ENCODE results near the gene IRF9.

IRF9 gene

DNA sequence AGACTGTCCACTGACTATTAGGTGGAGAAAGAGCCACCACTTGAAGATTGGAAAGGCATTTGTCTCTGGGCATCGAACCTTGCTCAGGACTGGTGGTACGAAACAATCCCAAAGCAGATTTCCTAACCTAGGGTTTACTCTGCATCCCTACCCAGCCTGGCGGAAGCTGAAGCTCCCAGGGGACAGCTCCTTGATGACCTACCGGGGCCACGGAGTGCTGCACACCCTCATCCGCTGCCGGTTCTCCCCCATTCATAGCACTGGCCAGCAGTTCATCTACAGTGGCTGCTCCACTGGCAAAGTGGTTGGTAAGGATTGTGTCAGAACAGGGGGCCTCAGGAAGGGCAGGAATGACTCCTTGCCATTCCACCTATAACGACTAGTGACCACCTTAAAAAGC, 39.9 kb upstream of the IRF9 start:
- no peaks in the 10 kb centered on the region for H3K9me3 ChIP-seq (ENCODE audit: control insufficient read depth in 1 of 2, low read length in 2 of 2)
- H3K27ac ChIP-seq (ENCODE audit: low read depth, low read length) = no peak overlapping the region
- no peak overlapping the region for H3K9ac ChIP-seq (ENCODE audit: low read depth in 1 of 2, low read length in 2 of 2)
- peaks cover 9 to 12% of the 10 kb centered on the region in 2 donors for H3K4me1 ChIP-seq (ENCODE audit: control insufficient read depth in 1 of 2, insufficient read depth in 2 of 2, low read length in 2 of 2)
- peaks cover 57 to 72% of the 10 kb centered on the region in 2 donors for H3K36me3 ChIP-seq (ENCODE audit: control insufficient read depth in 1 of 2, insufficient read depth in 2 of 2, low read length in 2 of 2)
- no peaks in the 10 kb centered on the region for H3K27me3 ChIP-seq (ENCODE audit: control insufficient read depth in 1 of 2, insufficient read depth in 2 of 2, low read length in 2 of 2)
- H3K4me3 ChIP-seq (ENCODE audit: low read depth in 1 of 2, low read length in 2 of 2) = no peak overlapping the region

GRCh38 chr14:24122416-24122815, 38.6 kb upstream of the IRF9 start:
- Histone ChIP-seq H3K9me3 (ENCODE audit: control insufficient read depth in 1 of 2, low read length in 2 of 2) (no peaks in the 10 kb centered on the region), H3K27ac (ENCODE audit: low read depth, low read length) (no peak overlapping the region), H3K4me1 (ENCODE audit: control insufficient read depth in 1 of 2, insufficient read depth in 2 of 2, low read length in 2 of 2) (no peaks in the 10 kb centered on the region), H3K9ac (ENCODE audit: low read depth in 1 of 2, low read length in 2 of 2) (no peak overlapping the region), H3K27me3 (ENCODE audit: control insufficient read depth in 1 of 2, insufficient read depth in 2 of 2, low read length in 2 of 2) (no peaks in the 10 kb centered on the region), H3K36me3 (ENCODE audit: control insufficient read depth in 1 of 2, insufficient read depth in 2 of 2, low read length in 2 of 2) (peaks cover 57 to 65% of the 10 kb centered on the region in 2 donors), H3K4me3 (ENCODE audit: low read depth in 1 of 2, low read length in 2 of 2) (no peak overlapping the region)

DNA sequence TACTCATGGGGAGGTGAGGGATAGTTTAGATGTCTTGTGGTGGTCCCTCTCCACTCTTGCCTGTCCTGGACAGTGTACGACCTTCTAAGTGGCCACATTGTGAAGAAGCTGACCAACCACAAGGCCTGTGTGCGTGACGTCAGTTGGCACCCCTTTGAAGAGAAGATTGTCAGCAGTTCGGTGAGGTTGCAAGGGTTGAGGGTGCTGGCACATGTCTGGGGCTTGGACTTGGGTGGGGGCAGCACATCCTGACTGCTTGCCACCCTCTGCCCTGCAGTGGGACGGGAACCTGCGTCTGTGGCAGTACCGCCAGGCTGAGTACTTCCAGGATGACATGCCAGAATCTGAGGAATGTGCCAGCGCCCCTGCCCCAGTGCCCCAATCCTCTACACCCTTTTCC, 38.2 kb upstream of the IRF9 start:
- Histone ChIP-seq H3K36me3 (ENCODE audit: control insufficient read depth in 1 of 2, insufficient read depth in 2 of 2, low read length in 2 of 2) (peaks cover 55 to 60% of the 10 kb centered on the region in 2 donors), H3K27ac (ENCODE audit: low read depth, low read length) (no peak overlapping the region)

DNA sequence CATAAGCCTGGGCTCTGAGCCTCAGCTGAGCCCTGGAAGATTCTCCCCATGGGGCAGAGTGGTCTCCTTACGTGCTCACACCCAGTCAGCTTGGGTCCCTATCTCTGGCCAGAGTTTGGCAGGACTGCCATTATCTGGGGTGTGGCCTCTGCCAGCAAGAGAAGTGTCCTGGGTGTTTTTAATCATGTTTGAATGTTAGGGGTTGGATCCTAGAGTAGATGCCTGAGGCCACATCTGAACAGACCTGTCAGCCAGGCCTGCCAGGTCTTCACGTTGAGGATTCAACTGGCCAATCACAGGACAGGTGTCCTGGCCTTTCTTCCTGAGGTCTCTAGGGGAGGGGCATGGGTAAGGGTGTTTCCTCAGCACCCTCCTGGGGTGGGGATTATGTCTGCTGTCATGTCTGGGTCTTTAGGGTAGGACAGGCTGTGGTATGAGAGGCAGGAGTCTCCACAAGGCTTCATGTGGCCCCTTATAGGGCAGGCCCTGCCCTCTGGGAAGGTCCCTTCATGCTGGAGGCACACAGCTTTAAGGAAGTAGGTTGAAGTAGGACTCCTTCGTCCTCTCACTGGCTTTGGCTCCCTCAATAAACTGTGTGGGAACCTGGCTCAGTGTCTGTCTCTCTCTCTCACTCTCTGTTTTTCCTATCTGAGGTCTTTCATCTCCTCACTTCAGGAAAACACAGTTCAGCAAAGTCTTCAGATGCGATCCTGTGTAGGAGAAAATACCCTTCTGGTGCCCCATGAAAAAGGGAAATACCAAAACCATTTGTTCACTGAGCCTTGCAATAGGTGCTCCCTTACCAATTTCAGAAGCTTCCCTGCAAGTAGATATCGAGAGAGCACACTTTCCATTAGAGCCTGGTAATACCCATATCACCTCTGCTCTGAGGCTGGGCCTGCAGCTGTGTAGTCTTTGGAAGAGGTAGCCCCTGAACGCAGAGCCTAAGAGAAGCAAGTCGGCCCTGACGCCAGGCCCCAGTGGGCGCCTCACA, 37.3 kb upstream of the IRF9 start:
- no peak overlapping the region for H3K9ac ChIP-seq (ENCODE audit: low read depth in 1 of 2, low read length in 2 of 2)
- H3K4me3 ChIP-seq (ENCODE audit: low read depth in 1 of 2, low read length in 2 of 2) = no peak overlapping the region
- no peaks in the 10 kb centered on the region for H3K4me1 ChIP-seq (ENCODE audit: control insufficient read depth in 1 of 2, insufficient read depth in 2 of 2, low read length in 2 of 2)
- H3K36me3 ChIP-seq (ENCODE audit: control insufficient read depth in 1 of 2, insufficient read depth in 2 of 2, low read length in 2 of 2) = peaks cover 46 to 52% of the 10 kb centered on the region in 2 donors
- H3K27ac ChIP-seq (ENCODE audit: low read depth, low read length) = no peak overlapping the region
- H3K27me3 ChIP-seq (ENCODE audit: control insufficient read depth in 1 of 2, insufficient read depth in 2 of 2, low read length in 2 of 2) = no peaks in the 10 kb centered on the region
- H3K9me3 ChIP-seq (ENCODE audit: control insufficient read depth in 1 of 2, low read length in 2 of 2) = no peaks in the 10 kb centered on the region

More for the DNA sequence above, 38.2 kb upstream of the IRF9 start:
- Histone ChIP-seq H3K9me3 (ENCODE audit: control insufficient read depth in 1 of 2, low read length in 2 of 2) (no peaks in the 10 kb centered on the region), H3K9ac (ENCODE audit: low read depth in 1 of 2, low read length in 2 of 2) (no peak overlapping the region), H3K4me3 (ENCODE audit: low read depth in 1 of 2, low read length in 2 of 2) (no peak overlapping the region), H3K4me1 (ENCODE audit: control insufficient read depth in 1 of 2, insufficient read depth in 2 of 2, low read length in 2 of 2) (no peaks in the 10 kb centered on the region), H3K27me3 (ENCODE audit: control insufficient read depth in 1 of 2, insufficient read depth in 2 of 2, low read length in 2 of 2) (no peaks in the 10 kb centered on the region)

GRCh38 chr14:24126939-24127338, 34.1 kb upstream of the IRF9 start:
- H3K27ac ChIP-seq (ENCODE audit: low read depth, low read length) = no peak overlapping the region
- no peaks in the 10 kb centered on the region for H3K9me3 ChIP-seq (ENCODE audit: control insufficient read depth in 1 of 2, low read length in 2 of 2)
- no peak overlapping the region for H3K4me3 ChIP-seq (ENCODE audit: low read depth in 1 of 2, low read length in 2 of 2)
- peaks cover 0 to under 1% of the 10 kb centered on the region in 2 donors for H3K4me1 ChIP-seq (ENCODE audit: control insufficient read depth in 1 of 2, insufficient read depth in 2 of 2, low read length in 2 of 2)
- H3K27me3 ChIP-seq (ENCODE audit: control insufficient read depth in 1 of 2, insufficient read depth in 2 of 2, low read length in 2 of 2) = no peaks in the 10 kb centered on the region
- H3K9ac ChIP-seq (ENCODE audit: low read depth in 1 of 2, low read length in 2 of 2) = no peak overlapping the region
- H3K36me3 ChIP-seq (ENCODE audit: control insufficient read depth in 1 of 2, insufficient read depth in 2 of 2, low read length in 2 of 2) = peaks cover 20 to 24% of the 10 kb centered on the region in 2 donors

DNA sequence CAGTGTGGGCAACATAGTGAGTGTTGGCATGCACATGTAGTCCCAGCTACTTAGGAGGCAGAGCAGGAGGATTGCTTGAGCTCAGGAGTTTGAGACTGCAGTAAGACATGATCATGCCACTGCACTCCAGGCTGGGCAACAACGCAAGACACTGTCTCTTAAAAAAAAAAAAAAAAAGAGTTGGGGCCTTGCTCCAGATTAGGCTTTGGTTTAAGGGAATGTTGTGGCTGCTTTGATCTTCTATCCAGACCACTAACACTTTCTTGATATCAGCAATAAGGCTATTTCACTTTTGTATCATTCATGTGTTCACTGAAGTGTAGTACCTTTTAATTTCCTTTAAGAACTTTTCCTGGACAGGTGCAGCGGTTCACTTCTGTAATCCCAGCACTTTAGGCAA, 33.4 kb upstream of the IRF9 start:
- H3K4me1 ChIP-seq (ENCODE audit: control insufficient read depth in 1 of 2, insufficient read depth in 2 of 2, low read length in 2 of 2) = peaks cover 0 to 8% of the 10 kb centered on the region in 2 donors
- no peak overlapping the region for H3K9ac ChIP-seq (ENCODE audit: low read depth in 1 of 2, low read length in 2 of 2)
- H3K4me3 ChIP-seq (ENCODE audit: low read depth in 1 of 2, low read length in 2 of 2) = no peak overlapping the region
- no peaks in the 10 kb centered on the region for H3K27me3 ChIP-seq (ENCODE audit: control insufficient read depth in 1 of 2, insufficient read depth in 2 of 2, low read length in 2 of 2)
- H3K27ac ChIP-seq (ENCODE audit: low read depth, low read length) = no peak overlapping the region
- H3K9me3 ChIP-seq (ENCODE audit: control insufficient read depth in 1 of 2, low read length in 2 of 2) = no peaks in the 10 kb centered on the region
- H3K36me3 ChIP-seq (ENCODE audit: control insufficient read depth in 1 of 2, insufficient read depth in 2 of 2, low read length in 2 of 2) = peaks cover 16 to 19% of the 10 kb centered on the region in 2 donors

DNA sequence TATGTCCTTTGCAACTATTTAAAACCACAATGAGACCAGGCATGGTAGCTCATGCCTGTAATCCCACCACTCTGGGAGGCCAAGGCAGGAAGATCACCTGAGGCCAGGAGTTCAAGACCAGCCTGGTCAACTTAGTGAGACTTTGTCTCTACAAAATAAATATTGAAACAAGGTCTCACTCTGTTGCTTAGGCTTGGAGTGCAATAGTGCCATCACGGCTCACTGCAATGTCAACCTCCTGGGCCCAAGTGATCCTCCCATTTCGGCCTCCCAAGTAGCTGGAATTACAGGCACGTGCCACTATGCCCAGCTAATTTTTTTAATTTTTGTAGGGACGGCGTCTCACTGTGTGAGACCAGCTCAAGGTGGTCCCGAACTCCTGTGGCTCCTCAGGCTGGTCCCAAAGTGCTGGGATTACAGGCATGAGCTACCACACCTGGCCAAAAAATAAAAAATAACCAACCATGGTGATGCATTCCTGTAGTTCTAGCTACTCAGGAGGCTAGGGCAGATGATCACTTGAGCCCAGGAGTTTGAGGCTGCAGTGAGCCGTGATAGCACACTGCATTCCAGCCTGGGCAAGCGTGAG, 31.6 kb upstream of the IRF9 start:
- no peak overlapping the region for H3K27ac ChIP-seq (ENCODE audit: low read depth, low read length)
- no peak overlapping the region for H3K4me3 ChIP-seq (ENCODE audit: low read depth in 1 of 2, low read length in 2 of 2)
- no peaks in the 10 kb centered on the region for H3K27me3 ChIP-seq (ENCODE audit: control insufficient read depth in 1 of 2, insufficient read depth in 2 of 2, low read length in 2 of 2)
- peaks cover 0 to 11% of the 10 kb centered on the region in 2 donors for H3K4me1 ChIP-seq (ENCODE audit: control insufficient read depth in 1 of 2, insufficient read depth in 2 of 2, low read length in 2 of 2)
- H3K36me3 ChIP-seq (ENCODE audit: control insufficient read depth in 1 of 2, insufficient read depth in 2 of 2, low read length in 2 of 2) = peaks cover 0 to 1% of the 10 kb centered on the region in 2 donors
- no peaks in the 10 kb centered on the region for H3K9me3 ChIP-seq (ENCODE audit: control insufficient read depth in 1 of 2, low read length in 2 of 2)
- H3K9ac ChIP-seq (ENCODE audit: low read depth in 1 of 2, low read length in 2 of 2) = no peak overlapping the region

DNA sequence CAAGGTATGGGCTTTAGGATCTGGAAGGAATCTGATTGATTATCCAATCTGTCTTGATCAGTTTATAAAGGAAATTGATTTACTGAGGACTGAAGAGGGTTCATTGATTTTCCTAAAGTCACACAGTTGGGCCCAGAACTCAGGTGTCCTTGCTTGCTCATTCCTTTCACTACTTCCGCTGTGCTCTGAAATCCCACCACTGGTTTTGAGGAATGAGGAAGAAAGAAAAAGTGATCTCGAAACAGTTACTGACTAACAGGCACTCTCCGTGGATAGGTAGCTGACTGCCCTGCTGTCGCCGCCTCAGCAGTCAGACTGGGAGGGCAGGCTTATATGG, 30.7 kb upstream of the IRF9 start, which contains the start of gene FITM1:
Gene FITM1 (plus strand): TSS at position 280 of the 337 bp plus-strand sequence. CDS start 905 bp downstream, outside the sequence.
- peaks cover 4 to 16% of the 10 kb centered on the region in 2 donors for H3K4me1 ChIP-seq (ENCODE audit: control insufficient read depth in 1 of 2, insufficient read depth in 2 of 2, low read length in 2 of 2)
- H3K27ac ChIP-seq (ENCODE audit: low read depth, low read length) = no peak within 1 kb of the TSS
- H3K27me3 ChIP-seq (ENCODE audit: control insufficient read depth in 1 of 2, insufficient read depth in 2 of 2, low read length in 2 of 2) = no peaks in the 10 kb centered on the region
- H3K4me3 ChIP-seq (ENCODE audit: low read depth in 1 of 2, low read length in 2 of 2) = no peak within 1 kb of the TSS
- H3K9me3 ChIP-seq (ENCODE audit: control insufficient read depth in 1 of 2, low read length in 2 of 2) = no peaks in the 10 kb centered on the region
- no peaks in the 10 kb centered on the region for H3K36me3 ChIP-seq (ENCODE audit: control insufficient read depth in 1 of 2, insufficient read depth in 2 of 2, low read length in 2 of 2)
- no peak within 1 kb of the TSS for H3K9ac ChIP-seq (ENCODE audit: low read depth in 1 of 2, low read length in 2 of 2)

DNA sequence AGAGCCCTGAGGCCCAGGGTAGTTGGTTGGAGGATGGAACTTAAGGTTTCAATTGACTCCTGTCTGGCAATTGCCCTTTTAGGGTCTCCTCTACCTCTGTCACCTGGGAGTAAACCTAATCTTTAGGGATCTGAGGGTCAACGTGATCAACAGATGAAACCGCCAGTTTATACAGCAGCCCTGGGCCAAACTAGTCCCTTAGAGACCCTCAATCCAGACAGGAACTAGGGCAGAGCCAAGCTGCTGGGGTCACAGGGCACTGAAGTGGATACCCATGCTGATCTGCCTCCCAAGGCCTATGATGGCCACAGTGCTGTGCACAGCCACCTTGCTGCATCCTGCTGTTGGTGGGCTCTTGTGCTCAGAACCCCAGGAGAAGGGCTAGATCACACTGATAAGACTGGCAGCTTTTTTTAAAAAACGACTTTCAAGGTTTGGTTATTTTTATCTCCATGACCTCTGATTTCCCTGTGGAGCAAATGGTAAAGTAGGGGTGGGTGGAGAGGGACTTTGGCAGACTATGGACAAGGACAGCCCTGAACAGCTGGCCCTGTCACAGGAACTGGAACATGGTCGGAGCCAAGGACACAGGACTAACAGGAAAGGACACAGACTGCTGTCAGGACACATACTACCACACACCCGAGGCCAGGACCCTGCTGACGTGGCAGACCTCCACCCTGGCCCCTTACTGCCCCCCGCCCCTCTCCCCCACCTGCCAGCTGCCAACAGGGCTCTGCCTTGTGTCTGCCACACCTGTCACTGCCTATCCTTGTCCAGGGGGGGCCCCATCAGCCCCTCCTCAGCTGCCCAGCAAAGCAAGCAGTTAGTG, 30.1 kb upstream of the IRF9 start:
- Histone ChIP-seq H3K9ac (ENCODE audit: low read depth in 1 of 2, low read length in 2 of 2) (no peak overlapping the region), H3K9me3 (ENCODE audit: control insufficient read depth in 1 of 2, low read length in 2 of 2) (no peaks in the 10 kb centered on the region), H3K4me1 (ENCODE audit: control insufficient read depth in 1 of 2, insufficient read depth in 2 of 2, low read length in 2 of 2) (peaks cover 7 to 19% of the 10 kb centered on the region in 2 donors), H3K4me3 (ENCODE audit: low read depth in 1 of 2, low read length in 2 of 2) (no peak overlapping the region), H3K27ac (ENCODE audit: low read depth, low read length) (no peak overlapping the region), H3K27me3 (ENCODE audit: control insufficient read depth in 1 of 2, insufficient read depth in 2 of 2, low read length in 2 of 2) (no peaks in the 10 kb centered on the region), H3K36me3 (ENCODE audit: control insufficient read depth in 1 of 2, insufficient read depth in 2 of 2, low read length in 2 of 2) (no peaks in the 10 kb centered on the region)

Measured in duodenal mucosa (tissue), 2 donors.